Measurements from ENCODE around the gene TNNI2. TPM values are rescaled to one million over a fixed set of nuclear protein-coding genes. Genes with fewer than 3 reads are reported as not detected.

The TNNI2 gene
- total RNA-seq, 4 donors from 2014 or later = 4.2 TPM; not detected in 3

GRCh38 chr11:1823376-1824220 lies 15.2 kb upstream of the TNNI2 start:
- WGBS = 100% methylated on average over 10 of the region's 19 CpGs
- H3K27me3 ChIP-seq = peaks cover 0 to 47% (median 3%) of the 10 kb centered on the region in 4 donors
- DNase-seq (ENCODE audit: extremely low spot score) = no peak
- H3K9me3 ChIP-seq = peaks cover 0 to 15% (median 8%) of the 10 kb centered on the region in 4 donors
- intact Hi-C loops (cut with DNase I) = loop anchor here (5.0 kb wide), 1 partner anchor 116 kb away; no protein-coding TSS in a partner anchor
- peaks cover 10 to 20% (median 15%) of the 10 kb centered on the region in 4 donors for H3K4me1 ChIP-seq
- H3K4me3 ChIP-seq = no peak overlapping the region
- H3K36me3 ChIP-seq = no peaks in the 10 kb centered on the region
- no peak overlapping the region for H3K27ac ChIP-seq (replicated peaks in 1 of 4)
- TF ChIP-seq EP300 (IDR thresholded peaks at IDR 0.05) (no peak), POLR2A (IDR thresholded peaks at IDR 0.05; ENCODE audit: low read depth) (no peak), POLR2AphosphoS5 (IDR thresholded peaks at IDR 0.05) (no peak)
- TF ChIP-seq, protein P1, sequence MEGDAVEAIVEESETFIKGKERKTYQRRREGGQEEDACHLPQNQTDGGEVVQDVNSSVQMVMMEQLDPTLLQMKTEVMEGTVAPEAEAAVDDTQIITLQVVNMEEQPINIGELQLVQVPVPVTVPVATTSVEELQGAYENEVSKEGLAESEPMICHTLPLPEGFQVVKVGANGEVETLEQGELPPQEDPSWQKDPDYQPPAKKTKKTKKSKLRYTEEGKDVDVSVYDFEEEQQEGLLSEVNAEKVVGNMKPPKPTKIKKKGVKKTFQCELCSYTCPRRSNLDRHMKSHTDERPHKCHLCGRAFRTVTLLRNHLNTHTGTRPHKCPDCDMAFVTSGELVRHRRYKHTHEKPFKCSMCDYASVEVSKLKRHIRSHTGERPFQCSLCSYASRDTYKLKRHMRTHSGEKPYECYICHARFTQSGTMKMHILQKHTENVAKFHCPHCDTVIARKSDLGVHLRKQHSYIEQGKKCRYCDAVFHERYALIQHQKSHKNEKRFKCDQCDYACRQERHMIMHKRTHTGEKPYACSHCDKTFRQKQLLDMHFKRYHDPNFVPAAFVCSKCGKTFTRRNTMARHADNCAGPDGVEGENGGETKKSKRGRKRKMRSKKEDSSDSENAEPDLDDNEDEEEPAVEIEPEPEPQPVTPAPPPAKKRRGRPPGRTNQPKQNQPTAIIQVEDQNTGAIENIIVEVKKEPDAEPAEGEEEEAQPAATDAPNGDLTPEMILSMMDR (IDR thresholded peaks at IDR 0.05) = no peak

- H3K4me3 ChIP-seq = no peak overlapping the region
- H3K36me3 ChIP-seq = no peaks in the 10 kb centered on the region
- intact Hi-C loops (cut with DNase I) = loop anchor here (5.0 kb wide), 1 partner anchor 117 kb away; no protein-coding TSS in a partner anchor
- WGBS = 93% methylated on average over 19 of the region's 23 CpGs
- H3K4me1 ChIP-seq = peaks cover 10 to 20% (median 15%) of the 10 kb centered on the region in 4 donors
- no peak for DNase-seq (ENCODE audit: extremely low spot score)
- H3K27ac ChIP-seq (replicated peaks in 1 of 4) = no peak overlapping the region
- TF ChIP-seq POLR2A (IDR thresholded peaks at IDR 0.05; ENCODE audit: low read depth) (no peak), POLR2AphosphoS5 (IDR thresholded peaks at IDR 0.05) (no peak)
- TF ChIP-seq, protein P1 (IDR thresholded peaks at IDR 0.05) = no peak
- peaks cover 0 to 45% (median 3%) of the 10 kb centered on the region in 4 donors for H3K27me3 ChIP-seq
- peaks cover 0 to 7% (median 0%) of the 10 kb centered on the region in 4 donors for H3K9me3 ChIP-seq
Measured at GRCh38 chr11:1824221-1825038, 14.4 kb upstream of the TNNI2 start.

DNA sequence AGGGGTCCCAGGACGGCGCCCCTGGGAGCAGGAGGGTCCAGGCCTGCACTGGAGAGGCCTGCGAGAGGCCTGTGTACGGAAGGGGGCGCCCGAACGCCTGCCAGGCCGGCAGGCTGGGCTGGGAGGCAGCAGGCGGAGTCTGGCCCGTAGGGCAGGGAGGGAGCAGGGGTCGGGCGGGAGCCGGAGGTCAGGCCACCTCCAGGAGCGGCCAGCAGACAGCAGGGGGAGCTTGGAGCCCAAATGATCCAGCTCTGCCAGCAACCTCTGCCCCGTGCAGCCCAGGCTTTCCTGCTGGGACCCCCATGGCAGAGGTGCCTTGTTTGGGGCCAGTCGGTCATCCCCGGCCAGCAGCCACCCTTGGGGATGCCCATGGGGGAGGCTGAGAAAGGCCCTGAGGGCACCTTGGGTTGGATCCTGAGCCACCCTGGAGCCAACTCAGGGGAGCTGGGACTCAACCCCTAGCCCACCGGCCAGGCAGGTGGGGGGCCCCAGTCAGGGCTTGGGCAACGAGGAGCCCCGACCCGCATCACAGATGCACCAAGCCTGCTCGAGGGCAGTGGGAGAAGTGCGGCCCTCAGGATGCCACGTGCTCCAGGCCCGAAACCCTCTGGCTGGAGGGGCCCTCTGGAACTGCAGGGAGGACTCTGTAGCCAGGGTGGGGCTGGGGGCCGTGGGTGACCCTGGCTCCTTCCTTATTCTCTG lies 13.6 kb upstream of the TNNI2 start:
- intact Hi-C loops (cut with DNase I) = no loop called here
- TF ChIP-seq, protein P1 (IDR thresholded peaks at IDR 0.05) = peak in 1 of 3 experiments; percentile 13
- no peak for TF ChIP-seq POLR2A (IDR thresholded peaks at IDR 0.05; ENCODE audit: low read depth)
- no peak overlapping the region for H3K4me3 ChIP-seq
- no peaks in the 10 kb centered on the region for H3K9me3 ChIP-seq
- no peaks in the 10 kb centered on the region for H3K36me3 ChIP-seq
- DNase-seq (ENCODE audit: extremely low spot score) = no peak
- H3K27ac ChIP-seq (replicated peaks in 1 of 4) = no peak overlapping the region
- H3K27me3 ChIP-seq = peaks cover 0 to 46% (median 3%) of the 10 kb centered on the region in 4 donors
- peaks cover 10 to 20% (median 15%) of the 10 kb centered on the region in 4 donors for H3K4me1 ChIP-seq
- WGBS = 91% methylated on average over 4 of the region's 26 CpGs

DNA sequence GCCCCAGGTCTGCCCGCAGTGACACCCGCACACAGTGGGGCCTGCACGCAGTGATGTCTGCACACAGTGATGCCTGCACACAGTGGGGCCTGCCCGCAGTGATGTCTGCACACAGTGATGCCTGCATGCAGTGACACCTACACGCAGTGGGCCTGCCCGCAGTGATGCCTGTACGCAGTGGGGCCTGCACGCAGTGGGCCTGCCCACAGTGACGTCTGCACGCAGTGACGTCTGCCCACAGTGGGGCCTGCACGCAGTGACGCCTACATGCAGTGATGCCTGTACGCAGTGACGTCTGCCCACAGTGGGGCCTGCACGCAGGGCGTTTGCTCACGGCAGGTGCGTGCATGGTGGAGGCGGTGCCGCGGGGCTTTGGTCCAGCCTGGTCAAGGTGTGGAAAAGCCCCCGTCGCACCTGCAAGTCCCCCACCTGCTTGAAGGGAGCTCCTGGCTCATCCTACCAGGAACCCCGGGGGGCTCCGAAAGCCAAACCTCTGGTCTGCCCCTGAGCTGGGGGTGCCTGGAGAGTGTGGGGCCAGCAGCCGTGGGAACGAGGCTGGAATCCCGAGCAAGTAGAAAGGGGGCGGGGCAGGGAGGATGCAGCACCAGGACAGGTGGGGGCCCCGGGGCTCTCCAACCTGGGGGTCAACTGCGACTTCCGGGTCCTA lies 12.9 kb upstream of the TNNI2 start:
- H3K4me1 ChIP-seq = peaks cover 10 to 20% (median 15%) of the 10 kb centered on the region in 4 donors
- intact Hi-C loops (cut with DNase I) = no loop called here

More for the DNA sequence above, 12.9 kb upstream of the TNNI2 start:
- Histone ChIP-seq H3K27ac (replicated peaks in 1 of 4) (no peak overlapping the region), H3K4me3 (no peak overlapping the region), H3K27me3 (peaks cover 0 to 54% (median 3%) of the 10 kb centered on the region in 4 donors), H3K36me3 (no peaks in the 10 kb centered on the region), H3K9me3 (no peaks in the 10 kb centered on the region)
- WGBS = 90% methylated on average over 12 of the region's 33 CpGs
- TF ChIP-seq POLR2AphosphoS5 (IDR thresholded peaks at IDR 0.05) (no peak), POLR2A (IDR thresholded peaks at IDR 0.05; ENCODE audit: low read depth) (no peak), EP300 (IDR thresholded peaks at IDR 0.05) (no peak)
- TF ChIP-seq, protein P1 (IDR thresholded peaks at IDR 0.05) = no peak
- no peak for DNase-seq (ENCODE audit: extremely low spot score)

Data from esophagus muscularis mucosa (tissue), 4 donors.